ENCODE measurements around the gene NCAPG2.

The NCAPG2 gene

DNA sequence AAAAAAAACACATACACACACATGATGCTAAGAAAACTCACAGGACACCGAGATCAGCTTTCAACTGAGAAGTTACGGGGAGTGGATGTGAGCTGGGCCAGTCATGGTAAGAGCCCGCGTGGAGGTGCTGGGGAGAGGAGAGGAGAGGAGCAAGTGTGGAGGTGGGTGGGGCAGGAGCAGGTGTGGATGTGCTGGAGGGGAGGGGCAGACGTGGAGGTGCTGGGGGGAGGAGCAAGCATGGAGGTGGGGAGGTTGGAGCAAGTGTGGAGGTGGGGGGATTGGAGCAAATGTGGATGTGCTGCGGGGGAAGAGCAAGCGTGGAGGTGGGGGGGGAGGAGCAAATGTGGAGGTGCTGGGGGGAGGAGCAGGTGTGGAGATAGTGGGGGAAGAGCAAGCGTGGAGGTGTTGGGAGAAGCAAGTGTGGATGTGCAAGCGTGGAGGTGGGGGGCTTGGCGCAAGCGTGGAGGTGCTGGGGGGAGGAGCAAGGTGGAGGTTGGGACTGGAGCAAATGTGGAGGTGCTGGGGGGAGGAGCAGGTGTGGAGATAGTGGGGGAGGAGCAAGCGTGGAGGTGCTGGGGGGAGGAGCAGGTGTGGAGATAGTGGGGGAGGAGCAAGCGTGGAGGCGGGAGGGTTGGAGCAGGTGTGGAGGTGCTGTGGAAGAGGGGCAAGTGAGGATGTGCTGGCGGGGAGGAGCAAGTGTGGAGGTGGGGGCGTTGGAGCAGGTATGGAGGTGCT is 24.5 kb upstream of the NCAPG2 start:
- no peak for TF ChIP-seq CTCF (IDR thresholded peaks at IDR 0.05; ENCODE audit: low read depth, low read length)

GRCh38 chr7:158727690-158728089 is 23.1 kb upstream of the NCAPG2 start:
- no peak for DNase-seq (ENCODE audit: extremely low read depth, low read depth)
- TF ChIP-seq CTCF (IDR thresholded peaks at IDR 0.05; ENCODE audit: low read depth, low read length): no peak

More for the DNA sequence above, 24.5 kb upstream of the NCAPG2 start:
- no peak for DNase-seq (ENCODE audit: extremely low read depth, low read depth)

DNA sequence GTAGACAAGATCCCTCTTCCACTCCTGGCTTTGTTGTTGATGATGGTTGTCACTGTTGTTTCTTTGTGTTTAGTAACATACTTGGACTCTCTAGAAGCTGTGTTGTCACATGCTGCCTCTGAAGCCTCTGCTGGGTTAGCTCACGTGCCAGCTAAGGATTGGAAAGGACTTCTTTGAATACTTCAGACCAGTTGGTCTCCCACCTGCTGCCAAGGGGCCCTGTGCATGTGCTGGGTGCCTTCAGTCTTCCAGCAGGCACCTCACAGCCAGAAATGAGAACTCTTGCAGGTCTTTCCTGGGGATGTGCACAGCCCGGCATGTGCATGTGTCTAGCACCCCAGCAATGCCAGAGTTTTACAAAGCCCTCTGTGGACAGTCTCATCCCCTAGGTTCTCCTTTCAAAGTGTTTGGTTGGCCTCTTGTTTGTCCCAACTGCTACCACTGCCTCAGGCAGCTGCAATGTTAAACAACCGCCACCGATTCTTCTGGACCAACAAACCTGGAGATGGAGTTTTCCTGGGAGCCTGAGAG is 21.7 kb upstream of the NCAPG2 start:
- TF ChIP-seq CTCF (IDR thresholded peaks at IDR 0.05; ENCODE audit: low read depth, low read length): no peak
- DNase-seq (ENCODE audit: extremely low read depth, low read depth): no peak

DNA sequence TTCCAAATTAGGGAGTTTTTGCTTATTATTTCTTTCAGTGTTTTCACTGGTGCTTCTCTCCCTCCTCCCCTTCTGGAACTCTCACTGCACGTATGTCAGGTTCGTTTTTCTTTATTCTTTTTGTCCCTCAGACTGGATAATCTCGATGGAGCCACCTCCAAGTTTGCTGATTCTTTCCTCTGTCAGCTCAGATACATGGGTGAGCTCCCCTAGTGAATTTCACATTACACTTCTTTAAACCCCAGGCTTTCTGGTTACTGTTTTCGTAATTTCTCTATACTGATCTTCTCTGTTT is 20.8 kb upstream of the NCAPG2 start:
- no peak for DNase-seq (ENCODE audit: extremely low read depth, low read depth)
- no peak for TF ChIP-seq CTCF (IDR thresholded peaks at IDR 0.05; ENCODE audit: low read depth, low read length)

- TF ChIP-seq CTCF (IDR thresholded peaks at IDR 0.05; ENCODE audit: low read depth, low read length): no peak
- no peak for DNase-seq (ENCODE audit: extremely low read depth, low read depth)
Measured at GRCh38 chr7:158724658-158725505, 20.3 kb upstream of the NCAPG2 start.

GRCh38 chr7:158723714-158724385 is 19.2 kb upstream of the NCAPG2 start:
- no peak for TF ChIP-seq CTCF (IDR thresholded peaks at IDR 0.05; ENCODE audit: low read depth, low read length)
- no peak for DNase-seq (ENCODE audit: extremely low read depth, low read depth)
